ENCODE results near the gene TRIM72.
"Not testable (repeated sequence)": the region's sequence is repeated elsewhere in the genome, so short reads cannot be mapped to it uniquely, and the experiment has no call there.

The TRIM72 gene

DNA sequence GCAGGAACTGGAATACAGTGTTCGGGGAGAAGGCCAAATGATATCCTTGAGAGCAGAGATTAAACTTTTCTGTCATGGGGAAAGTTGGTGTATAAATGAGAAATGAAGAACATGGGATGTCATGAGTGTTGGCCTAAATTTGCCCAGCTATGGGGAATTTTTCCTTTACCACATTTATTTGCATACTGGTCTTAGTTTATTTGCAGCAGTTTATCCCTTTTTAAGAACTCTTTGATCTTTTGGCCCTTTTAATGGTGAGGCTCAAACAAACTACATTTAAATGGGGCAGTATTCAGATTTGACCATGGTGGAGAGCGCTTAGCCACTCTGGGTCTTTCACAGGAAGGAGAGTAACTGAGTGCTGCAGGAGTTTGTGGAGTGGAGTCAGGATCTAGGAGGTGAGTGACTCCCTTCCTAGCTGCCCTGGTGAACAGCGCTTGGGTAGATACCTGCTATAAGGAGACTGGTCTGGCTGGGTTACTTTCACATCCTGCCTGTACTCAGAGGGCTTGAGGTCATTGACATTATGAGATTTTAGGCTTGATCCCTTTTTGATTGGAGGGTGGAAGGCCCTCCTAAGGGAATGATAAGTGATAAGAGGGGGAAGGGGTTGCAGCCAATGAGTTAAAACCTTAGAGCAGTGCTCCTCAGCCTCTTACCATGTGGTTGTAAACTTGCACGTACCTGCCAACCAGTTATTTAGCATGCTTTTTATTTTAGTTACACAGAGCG lies 22.1 kb upstream of the TRIM72 start:
- no peak for DNase-seq (ENCODE audit: extremely low read depth, low read depth)
- TF ChIP-seq, protein P1, sequence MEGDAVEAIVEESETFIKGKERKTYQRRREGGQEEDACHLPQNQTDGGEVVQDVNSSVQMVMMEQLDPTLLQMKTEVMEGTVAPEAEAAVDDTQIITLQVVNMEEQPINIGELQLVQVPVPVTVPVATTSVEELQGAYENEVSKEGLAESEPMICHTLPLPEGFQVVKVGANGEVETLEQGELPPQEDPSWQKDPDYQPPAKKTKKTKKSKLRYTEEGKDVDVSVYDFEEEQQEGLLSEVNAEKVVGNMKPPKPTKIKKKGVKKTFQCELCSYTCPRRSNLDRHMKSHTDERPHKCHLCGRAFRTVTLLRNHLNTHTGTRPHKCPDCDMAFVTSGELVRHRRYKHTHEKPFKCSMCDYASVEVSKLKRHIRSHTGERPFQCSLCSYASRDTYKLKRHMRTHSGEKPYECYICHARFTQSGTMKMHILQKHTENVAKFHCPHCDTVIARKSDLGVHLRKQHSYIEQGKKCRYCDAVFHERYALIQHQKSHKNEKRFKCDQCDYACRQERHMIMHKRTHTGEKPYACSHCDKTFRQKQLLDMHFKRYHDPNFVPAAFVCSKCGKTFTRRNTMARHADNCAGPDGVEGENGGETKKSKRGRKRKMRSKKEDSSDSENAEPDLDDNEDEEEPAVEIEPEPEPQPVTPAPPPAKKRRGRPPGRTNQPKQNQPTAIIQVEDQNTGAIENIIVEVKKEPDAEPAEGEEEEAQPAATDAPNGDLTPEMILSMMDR (IDR thresholded peaks at IDR 0.05; ENCODE audit: low read depth, low read length) = no peak

DNA sequence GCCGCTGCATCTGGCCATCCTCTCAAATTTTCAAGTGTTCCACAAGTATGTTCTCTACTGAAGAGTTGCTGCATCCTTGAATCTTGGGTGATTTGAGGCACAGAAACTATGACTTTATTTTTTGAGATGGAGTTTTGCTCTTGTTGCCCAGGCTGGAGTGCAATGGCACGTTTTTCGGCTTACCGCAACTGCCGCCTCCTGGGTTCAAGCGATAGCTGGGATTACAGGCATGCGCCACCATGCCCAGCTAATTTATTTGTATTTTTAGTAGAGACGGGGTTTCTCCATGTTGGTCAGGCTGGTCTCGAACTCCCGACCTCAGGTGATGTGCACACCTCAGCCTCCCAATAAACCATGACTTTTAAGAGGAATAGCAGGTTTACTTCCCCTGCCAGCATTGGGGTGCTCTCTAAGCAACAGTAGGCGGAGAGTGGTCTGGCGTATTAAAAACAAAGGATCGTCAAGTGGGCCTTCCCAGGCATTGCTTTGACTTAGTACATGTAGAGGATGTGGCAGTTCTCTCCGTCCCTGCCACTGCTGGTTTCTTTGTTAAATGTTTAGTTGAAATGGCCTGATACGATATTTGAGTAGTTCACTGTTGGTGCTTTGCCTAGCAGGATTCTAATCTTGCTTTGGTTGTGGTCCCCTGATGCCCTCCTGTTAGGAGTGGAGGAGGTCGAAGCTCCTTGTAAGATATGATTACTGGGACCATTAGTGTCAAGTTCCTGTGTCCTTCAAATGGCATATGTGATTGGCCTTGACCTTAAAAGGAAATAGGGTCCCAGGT lies 20.9 kb upstream of the TRIM72 start:
- TF ChIP-seq, protein P1 (IDR thresholded peaks at IDR 0.05; ENCODE audit: low read depth, low read length) = no peak
- no peak for DNase-seq (ENCODE audit: extremely low read depth, low read depth)

DNA sequence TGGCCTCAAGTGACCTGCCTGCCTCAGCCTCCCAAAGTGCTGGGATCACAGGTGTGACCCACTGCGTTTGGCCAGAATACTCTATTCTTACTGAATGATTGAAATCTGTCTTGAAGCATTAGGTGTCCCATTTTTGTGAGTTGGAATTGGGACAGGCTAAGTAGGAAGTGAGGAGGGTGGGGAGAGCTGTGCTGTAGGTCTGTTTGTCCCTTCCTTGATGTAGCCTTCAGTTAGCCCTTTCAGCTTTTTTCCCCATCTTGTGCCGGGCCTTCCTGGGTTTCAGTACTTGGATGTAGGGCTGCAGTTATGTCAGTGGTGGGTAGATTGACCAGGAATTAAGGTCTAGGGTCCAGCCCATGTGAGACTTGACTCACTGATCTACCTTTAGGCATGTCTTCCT lies 20.0 kb upstream of the TRIM72 start:
- no peak for DNase-seq (ENCODE audit: extremely low read depth, low read depth)
- TF ChIP-seq, protein P1 (IDR thresholded peaks at IDR 0.05; ENCODE audit: low read depth, low read length) = no peak

- no peak for DNase-seq (ENCODE audit: extremely low read depth, low read depth)
- TF ChIP-seq, protein P1 (IDR thresholded peaks at IDR 0.05; ENCODE audit: low read depth, low read length) = no peak
These were observed 19.0 kb upstream of the TRIM72 start for GRCh38 chr16:31194898-31195297.

DNA sequence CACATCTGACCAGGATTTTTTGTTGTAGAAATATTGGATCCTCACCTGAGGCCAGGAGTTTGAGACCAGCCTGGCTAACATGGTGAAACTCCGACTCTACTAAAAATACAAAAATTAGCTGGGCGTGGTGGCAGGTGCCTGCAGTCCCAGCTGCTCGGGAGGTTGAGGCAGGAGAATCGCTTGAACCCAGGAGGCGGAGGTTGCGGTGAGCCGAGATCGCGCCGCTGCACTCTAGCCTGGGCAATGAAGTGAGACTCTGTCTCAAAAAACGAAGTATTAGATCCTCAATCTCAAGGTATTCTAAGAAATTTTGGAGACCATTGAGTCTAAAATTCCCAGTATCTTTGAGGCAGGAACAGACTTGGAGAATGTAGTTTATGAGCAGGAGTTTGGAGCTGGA lies 18.1 kb upstream of the TRIM72 start:
- DNase-seq (ENCODE audit: extremely low read depth, low read depth) = not testable (repeated sequence)

DNA sequence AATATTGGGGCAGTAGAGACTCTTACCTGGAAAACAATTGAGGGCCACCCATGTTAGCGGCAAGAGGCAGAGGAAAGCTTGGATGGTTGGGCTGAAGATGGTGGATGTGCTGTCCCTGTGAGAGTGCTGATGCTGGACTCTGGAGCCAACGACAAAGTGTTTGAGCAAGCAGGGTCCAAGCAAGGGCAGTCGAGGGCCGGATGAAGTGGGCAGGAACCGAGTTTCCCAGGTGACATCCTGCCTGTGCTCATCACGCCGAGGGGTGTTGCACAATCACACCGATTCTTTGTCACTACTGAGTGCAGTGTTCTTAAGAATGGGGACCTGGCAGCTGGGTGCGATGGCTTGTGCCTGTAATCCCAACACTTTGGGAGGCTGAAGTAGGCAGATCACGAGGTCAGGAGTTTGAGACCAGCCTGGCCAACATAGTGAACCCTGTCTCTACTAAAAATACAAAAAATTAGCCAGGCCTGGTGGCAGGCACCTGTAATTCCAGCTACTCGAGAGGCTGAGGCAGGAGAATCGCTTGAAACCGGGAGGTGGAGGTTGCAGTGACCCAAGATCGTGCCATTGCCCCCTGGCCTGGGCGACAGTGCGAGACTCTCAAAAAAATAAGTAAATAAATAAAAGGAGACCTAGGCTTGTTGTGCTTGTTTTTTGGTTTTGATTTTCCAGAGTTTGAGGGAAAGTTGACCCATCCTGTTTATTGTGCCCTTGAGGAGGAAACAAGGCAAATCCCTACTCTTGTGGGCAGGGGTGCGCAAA lies 17.4 kb upstream of the TRIM72 start:
- no peak for DNase-seq (ENCODE audit: extremely low read depth, low read depth)
- TF ChIP-seq, protein P1 (IDR thresholded peaks at IDR 0.05; ENCODE audit: low read depth, low read length) = no peak

DNA sequence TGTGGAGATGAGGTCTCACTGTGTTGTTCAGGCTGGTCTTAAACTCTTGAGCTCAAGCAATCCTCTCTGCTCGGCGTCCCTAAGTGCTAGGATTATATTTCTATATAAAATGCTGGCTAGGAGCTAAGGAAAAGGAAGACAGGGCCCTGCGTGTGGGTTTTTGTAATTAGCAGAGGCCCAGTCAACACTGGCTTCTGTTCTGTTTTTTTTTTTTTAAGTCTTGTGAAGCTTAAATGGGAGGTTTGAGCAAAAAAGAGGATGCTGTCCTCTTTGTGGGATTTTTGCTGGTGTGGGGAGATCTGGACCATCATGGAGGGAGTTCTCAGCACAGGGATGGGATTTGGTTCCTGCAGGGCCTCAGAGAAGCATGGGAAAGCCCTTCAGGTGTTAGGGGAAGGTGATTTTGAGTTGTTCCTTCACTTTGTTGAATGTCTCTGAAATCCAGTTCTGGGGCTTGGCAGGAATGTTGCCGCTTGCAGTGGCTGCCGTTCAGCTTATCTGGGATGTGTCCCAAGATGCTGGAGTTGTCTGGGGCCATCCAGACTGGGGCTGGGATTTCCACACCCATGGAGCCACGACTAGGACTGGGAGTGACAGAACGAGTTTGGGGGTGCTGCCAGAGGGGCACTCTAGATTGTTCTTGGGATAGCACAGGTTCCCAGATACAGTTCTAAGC lies 15.6 kb upstream of the TRIM72 start:
- TF ChIP-seq, protein P1 (IDR thresholded peaks at IDR 0.05; ENCODE audit: low read depth, low read length) = no peak
- no peak for DNase-seq (ENCODE audit: extremely low read depth, low read depth)

All from AG09319 (cell line).